ENCODE data around the gene TDRD1.

The TDRD1 gene

GRCh38 chr10:114281006-114281405 is 101.9 kb downstream of the TDRD1 start:
- H3K9me3 ChIP-seq (ENCODE audit: control insufficient read depth, insufficient read depth, low read length) = no peaks in the 10 kb centered on the region
- H3K4me1 ChIP-seq (ENCODE audit: control insufficient read depth, insufficient read depth, low read length) = no peaks in the 10 kb centered on the region
- no peak overlapping the region for H3K4me3 ChIP-seq (ENCODE audit: low read depth, low read length)
- H3K27me3 ChIP-seq (ENCODE audit: control insufficient read depth, insufficient read depth, low read length) = no peaks in the 10 kb centered on the region
- no peak overlapping the region for H3K9ac ChIP-seq (ENCODE audit: low read depth, low read length)
- no peaks in the 10 kb centered on the region for H3K36me3 ChIP-seq (ENCODE audit: control insufficient read depth, insufficient read depth, low read length)

- no peak overlapping the region for H3K9ac ChIP-seq (ENCODE audit: low read depth, low read length)
- no peaks in the 10 kb centered on the region for H3K36me3 ChIP-seq (ENCODE audit: control insufficient read depth, insufficient read depth, low read length)
- H3K9me3 ChIP-seq (ENCODE audit: control insufficient read depth, insufficient read depth, low read length) = no peaks in the 10 kb centered on the region
- no peaks in the 10 kb centered on the region for H3K4me1 ChIP-seq (ENCODE audit: control insufficient read depth, insufficient read depth, low read length)
- no peak overlapping the region for H3K4me3 ChIP-seq (ENCODE audit: low read depth, low read length)
- H3K27me3 ChIP-seq (ENCODE audit: control insufficient read depth, insufficient read depth, low read length) = no peaks in the 10 kb centered on the region
Observed at GRCh38 chr10:114281461-114281860, 102.3 kb downstream of the TDRD1 start.
